ENCODE results near the gene CLRN2. TPM values are rescaled to one million over a fixed set of nuclear protein-coding genes. Genes with fewer than 3 reads are reported as not detected.

Gene CLRN2
- total and polyA plus RNA-seq, 2 of the 4 experiments (the other 2 are of a cell fraction): not detected

GRCh38 chr4:17490575-17491059 is 24.3 kb upstream of the CLRN2 start:
- dilution Hi-C loops (cut with HindIII; ENCODE audit: low sequenced_read_pairs, unreplicated experiment): no loop called here
- ATAC-seq (ENCODE audit: low read depth) (no peak), DNase-seq (no peak)
- Histone ChIP-seq H3K56ac (ENCODE audit: extremely low read depth, insufficient read depth, low read length) (no peak overlapping the region), H3K27ac (ENCODE audit: insufficient read depth, low read length) (no peak overlapping the region), H2BK5ac (ENCODE audit: low read depth, low read length, poor library complexity, severe bottlenecking) (no peak overlapping the region), H2AK9ac (replicated peaks; ENCODE audit: low read depth, low read length, poor library complexity) (no peak overlapping the region), H3K23ac (ENCODE audit: low read depth, low read length) (no peak overlapping the region), H3K18ac (ENCODE audit: low read depth, low read length) (no peak overlapping the region), H4K91ac (ENCODE audit: insufficient read depth, low read depth, low read length) (no peak overlapping the region), H2BK120ac (ENCODE audit: low read depth, low read length) (no peak overlapping the region), H2BK20ac (ENCODE audit: low read depth, low read length) (no peak overlapping the region), H2AK5ac (ENCODE audit: low read depth, low read length) (no peak overlapping the region), H2AFZ (replicated peaks; ENCODE audit: low read length, poor library complexity) (no peak overlapping the region), H3K9me1 (ENCODE audit: insufficient read depth, low read length) (peaks cover 3% of the 10 kb centered on the region; the same call in 1 of the 2 replicates), H3K4me2 (ENCODE audit: low read depth, low read length) (no peak overlapping the region), H3K14ac (replicated peaks; ENCODE audit: low read depth, low read length) (no peak overlapping the region), H3K9me3 (ENCODE audit: control insufficient read depth, insufficient read depth, low read length) (no peaks in the 10 kb centered on the region), H4K5ac (ENCODE audit: low read depth, low read length) (no peak overlapping the region), H3K36me3 (ENCODE audit: control insufficient read depth, insufficient read depth, low read length) (peaks cover 28% of the 10 kb centered on the region), H4K8ac (ENCODE audit: low read depth in 2 of 2, low read length in 2 of 2) (no peak overlapping the region), H3K4ac (ENCODE audit: low read depth, low read length) (no peak overlapping the region), H4K20me1 (ENCODE audit: insufficient read depth, low read length) (no peaks in the 10 kb centered on the region), H3K79me1 (ENCODE audit: low read depth in 1 of 2, low read length in 2 of 2) (peaks cover 0 to 4% of the 10 kb centered on the region in 2 experiments; a peak in 2 of 4 replicates), H2BK15ac (ENCODE audit: low read depth, low read length) (no peak overlapping the region), H3K4me1 (ENCODE audit: control insufficient read depth, insufficient read depth, low read length) (peaks cover 3% of the 10 kb centered on the region; the same call in 1 of the 2 replicates), H3K27me3 (ENCODE audit: control insufficient read depth, insufficient read depth, low read length) (no peaks in the 10 kb centered on the region), H3K4me3 (ENCODE audit: insufficient read depth, low read depth, low read length) (no peak overlapping the region), H3K9ac (ENCODE audit: low read depth, low read length) (no peak overlapping the region)
- 83% methylated on average over 2 of the region's 6 CpGs; no CpG with 5 or more reads in 1 of the 2 experiments for WGBS, 2 experiments (ENCODE audit: extremely low coverage in 2 of 2, insufficient read length in 1 of 2)
- TF ChIP-seq FOS (IDR thresholded peaks at IDR 0.05; ENCODE audit: low read depth, low read length) (no peak), MXI1 (IDR thresholded peaks at IDR 0.05; ENCODE audit: borderline replicate concordance, low read depth, low read length) (no peak), CEBPB (IDR thresholded peaks at IDR 0.05; ENCODE audit: low read depth, low read length) (no peak), NFE2L2 (IDR thresholded peaks at IDR 0.05; ENCODE audit: low read depth, low read length) (no peak), MAZ (IDR thresholded peaks at IDR 0.05; ENCODE audit: borderline replicate concordance, low read depth, low read length) (no peak), RFX5 (IDR thresholded peaks at IDR 0.05; ENCODE audit: low read depth, low read length) (no peak), RAD21 (IDR thresholded peaks at IDR 0.05; ENCODE audit: low read length) (no peak), USF2 (IDR thresholded peaks at IDR 0.05; ENCODE audit: low read depth, low read length) (no peak), ELK1 (IDR thresholded peaks at IDR 0.05; ENCODE audit: borderline replicate concordance, low read depth, low read length) (no peak), SMC3 (IDR thresholded peaks at IDR 0.05; ENCODE audit: low read depth, low read length) (no peak), BHLHE40 (IDR thresholded peaks at IDR 0.05; ENCODE audit: low read depth, low read length) (no peak)
- ChIA-PET CTCF (no interaction called here), POLR2A (ENCODE audit: unreplicated experiment) (no interaction called here)
- intact Hi-C loops (cut with micrococcal nuclease): no loop called here
- in situ Hi-C loops (cut with MboI; ENCODE audit: low sequenced_read_pairs): no loop called here
- no TSS peak for BruUV-seq (replicated peaks)
